Measurements from ENCODE around the gene CMTM8. TPM values are rescaled to one million over a fixed set of nuclear protein-coding genes. Genes with fewer than 3 reads are reported as not detected.

The CMTM8 gene
- total RNA-seq, 5 donors from 2014 or later (not counting 1 experiment from before 2014, with no cell fraction given), result 5.2 to 12.2 (median 10.3) TPM

- Histone ChIP-seq H3K9me3 (no peaks in the 10 kb centered on the region), H3K36me3 (ENCODE audit: control insufficient read depth in 2 of 2, extremely low read depth in 1 of 2, insufficient read depth in 1 of 2, low read length in 1 of 2) (no peaks in the 10 kb centered on the region), H3K4me1 (ENCODE audit: control insufficient read depth in 1 of 2, extremely low read depth in 1 of 2, insufficient read depth in 2 of 2, low read length in 2 of 2) (peaks cover 3 to 22% of the 10 kb centered on the region in 2 experiments), H3K27me3 (replicated peaks in 1 of 2; ENCODE audit: control insufficient read depth in 2 of 2, extremely low read depth in 1 of 2, insufficient read depth in 2 of 2, low read length in 1 of 2) (no peaks in the 10 kb centered on the region), H3K4me3 (ENCODE audit: control insufficient read depth in 1 of 2, extremely low read depth in 1 of 2, low read length in 1 of 2) (no peak overlapping the region), H3K27ac (ENCODE audit: low read length) (peak overlapping the region; percentile 52)
- no peaks in the 10 kb centered on the region for H3K9me3 Mint-ChIP-seq
- DNase-seq, result peak in 3 of 35 experiments; percentile 14 to 41 (median 18)
- H3K4me3 Mint-ChIP-seq, result peak overlapping the region; percentile 37 to 48 (median 41)
- H3K4me1 Mint-ChIP-seq, result peaks cover 34 to 43% (median 37%) of the 10 kb centered on the region in 3 donors
- no peaks in the 10 kb centered on the region for H3K27me3 Mint-ChIP-seq
- CTCF ChIA-PET, result interaction anchor here in 1 of 2 donors (0.6 to 0.7 kb wide), 3 partner anchors 16 to 346 kb away, joined by 5 to 6 read pairs (median 6); no protein-coding TSS in a partner anchor
- no peaks in the 10 kb centered on the region for H3K36me3 Mint-ChIP-seq
- peak; percentile 56 to 90 (median 88) for ATAC-seq (replicated peaks in 1 of 4)
- peak overlapping the region; percentile 95 to 97 for H3K27ac Mint-ChIP-seq
- POLR2A ChIA-PET, result interaction anchor here in 1 of 2 donors (0.7 kb wide), 1 partner anchor 74 kb away, joined by 3 read pairs; no protein-coding TSS in a partner anchor
- WGBS (ENCODE audit: insufficient coverage), result 33% methylated on average over 4 of the region's 5 CpGs
Measured at GRCh38 chr3:32313723-32314473, 75.4 kb downstream of the CMTM8 start.

GRCh38 chr3:32315441-32315840 lies 77.0 kb downstream of the CMTM8 start:
- H3K27ac Mint-ChIP-seq, result no peak overlapping the region
- WGBS (ENCODE audit: insufficient coverage), result 92% methylated on average over 3 of the region's 3 CpGs

GRCh38 chr3:32316319-32316718 lies 77.8 kb downstream of the CMTM8 start:
- Histone ChIP-seq H3K9me3 (no peaks in the 10 kb centered on the region), H3K36me3 (ENCODE audit: control insufficient read depth in 2 of 2, extremely low read depth in 1 of 2, insufficient read depth in 1 of 2, low read length in 1 of 2) (no peaks in the 10 kb centered on the region), H3K4me3 (ENCODE audit: control insufficient read depth in 1 of 2, extremely low read depth in 1 of 2, low read length in 1 of 2) (no peak overlapping the region), H3K27ac (ENCODE audit: low read length) (no peak overlapping the region), H3K4me1 (ENCODE audit: control insufficient read depth in 1 of 2, extremely low read depth in 1 of 2, insufficient read depth in 2 of 2, low read length in 2 of 2) (peaks cover 5 to 22% of the 10 kb centered on the region in 2 experiments), H3K27me3 (replicated peaks in 1 of 2; ENCODE audit: control insufficient read depth in 2 of 2, extremely low read depth in 1 of 2, insufficient read depth in 2 of 2, low read length in 1 of 2) (no peaks in the 10 kb centered on the region)
- DNase-seq (no peak), ATAC-seq (replicated peaks in 1 of 4) (no peak)
- Mint-ChIP-seq H3K4me3 (no peak overlapping the region), H3K9me3 (no peaks in the 10 kb centered on the region), H3K36me3 (no peaks in the 10 kb centered on the region), H3K4me1 (peaks cover 35 to 49% (median 44%) of the 10 kb centered on the region in 3 donors), H3K27me3 (no peaks in the 10 kb centered on the region), H3K27ac (peak overlapping the region in 1 of 2 donors; percentile 23)
- CTCF ChIA-PET, result interaction anchor here in 1 of 2 donors (0.6 to 0.7 kb wide), 3 partner anchors 9 to 15 kb away, joined by 3 to 7 read pairs (median 4); no protein-coding TSS in a partner anchor
- WGBS (ENCODE audit: insufficient coverage), result 71% methylated on average over 1 of the region's 2 CpGs
- POLR2A ChIA-PET, result interaction anchor here in 1 of 2 donors (0.6 kb wide), 1 partner anchor 9 kb away, joined by 3 read pairs; no protein-coding TSS in a partner anchor

More at GRCh38 chr3:32315441-32315840, 77.0 kb downstream of the CMTM8 start:
- POLR2A ChIA-PET, result no interaction called here
- Mint-ChIP-seq H3K4me3 (no peak overlapping the region), H3K4me1 (peaks cover 34 to 44% (median 43%) of the 10 kb centered on the region in 3 donors), H3K36me3 (no peaks in the 10 kb centered on the region), H3K27me3 (no peaks in the 10 kb centered on the region), H3K9me3 (no peaks in the 10 kb centered on the region)
- CTCF ChIA-PET, result interaction anchor here in 1 of 2 donors (0.7 kb wide), 1 partner anchor 106 kb away, joined by 3 read pairs; no protein-coding TSS in a partner anchor
- Histone ChIP-seq H3K27ac (ENCODE audit: low read length) (no peak overlapping the region), H3K36me3 (ENCODE audit: control insufficient read depth in 2 of 2, extremely low read depth in 1 of 2, insufficient read depth in 1 of 2, low read length in 1 of 2) (no peaks in the 10 kb centered on the region), H3K9me3 (no peaks in the 10 kb centered on the region), H3K4me3 (ENCODE audit: control insufficient read depth in 1 of 2, extremely low read depth in 1 of 2, low read length in 1 of 2) (no peak overlapping the region), H3K4me1 (ENCODE audit: control insufficient read depth in 1 of 2, extremely low read depth in 1 of 2, insufficient read depth in 2 of 2, low read length in 2 of 2) (peaks cover 3 to 22% of the 10 kb centered on the region in 2 experiments), H3K27me3 (replicated peaks in 1 of 2; ENCODE audit: control insufficient read depth in 2 of 2, extremely low read depth in 1 of 2, insufficient read depth in 2 of 2, low read length in 1 of 2) (no peaks in the 10 kb centered on the region)
- no peak for ATAC-seq (replicated peaks in 1 of 4)
- no peak for DNase-seq

GRCh38 chr3:32316976-32317375 lies 78.5 kb downstream of the CMTM8 start:
- POLR2A ChIA-PET, result interaction anchor here in 1 of 2 donors (0.6 kb wide), 1 partner anchor 9 kb away, joined by 3 read pairs; no protein-coding TSS in a partner anchor
- WGBS (ENCODE audit: insufficient coverage), result 100% methylated on average over 1 of the region's 2 CpGs
- no peak overlapping the region for H3K4me3 ChIP-seq (ENCODE audit: control insufficient read depth in 1 of 2, extremely low read depth in 1 of 2, low read length in 1 of 2)

GRCh38 chr3:32319607-32320006 lies 81.1 kb downstream of the CMTM8 start:
- Histone ChIP-seq H3K4me1 (ENCODE audit: control insufficient read depth in 1 of 2, extremely low read depth in 1 of 2, insufficient read depth in 2 of 2, low read length in 2 of 2) (peaks cover 2 to 4% of the 10 kb centered on the region in 2 experiments), H3K27me3 (replicated peaks in 1 of 2; ENCODE audit: control insufficient read depth in 2 of 2, extremely low read depth in 1 of 2, insufficient read depth in 2 of 2, low read length in 1 of 2) (peaks cover 0 to 4% of the 10 kb centered on the region in 2 experiments), H3K27ac (ENCODE audit: low read length) (no peak overlapping the region), H3K9me3 (no peaks in the 10 kb centered on the region), H3K4me3 (ENCODE audit: control insufficient read depth in 1 of 2, extremely low read depth in 1 of 2, low read length in 1 of 2) (no peak overlapping the region), H3K36me3 (ENCODE audit: control insufficient read depth in 2 of 2, extremely low read depth in 1 of 2, insufficient read depth in 1 of 2, low read length in 1 of 2) (no peaks in the 10 kb centered on the region)
- CTCF ChIA-PET, result no interaction called here
- ATAC-seq (replicated peaks in 1 of 4), result no peak
- Mint-ChIP-seq H3K36me3 (peaks cover 10% of the 10 kb centered on the region), H3K4me3 (no peak overlapping the region), H3K9me3 (no peaks in the 10 kb centered on the region), H3K27me3 (no peaks in the 10 kb centered on the region), H3K4me1 (peaks cover 9 to 30% (median 23%) of the 10 kb centered on the region in 3 donors), H3K27ac (no peak overlapping the region)
- WGBS (ENCODE audit: insufficient coverage), result 92% methylated on average over 1 of the region's 2 CpGs
- POLR2A ChIA-PET, result no interaction called here
- DNase-seq, result no peak

More at GRCh38 chr3:32316976-32317375, 78.5 kb downstream of the CMTM8 start:
- peaks cover 3% of the 10 kb centered on the region for H3K36me3 Mint-ChIP-seq
- H3K27me3 Mint-ChIP-seq, result no peaks in the 10 kb centered on the region
- H3K4me1 Mint-ChIP-seq, result peaks cover 30 to 44% (median 40%) of the 10 kb centered on the region in 3 donors
- Histone ChIP-seq H3K36me3 (ENCODE audit: control insufficient read depth in 2 of 2, extremely low read depth in 1 of 2, insufficient read depth in 1 of 2, low read length in 1 of 2) (no peaks in the 10 kb centered on the region), H3K27ac (ENCODE audit: low read length) (no peak overlapping the region), H3K27me3 (replicated peaks in 1 of 2; ENCODE audit: control insufficient read depth in 2 of 2, extremely low read depth in 1 of 2, insufficient read depth in 2 of 2, low read length in 1 of 2) (peaks cover 0 to 4% of the 10 kb centered on the region in 2 experiments), H3K9me3 (no peaks in the 10 kb centered on the region), H3K4me1 (ENCODE audit: control insufficient read depth in 1 of 2, extremely low read depth in 1 of 2, insufficient read depth in 2 of 2, low read length in 2 of 2) (peaks cover 5 to 25% of the 10 kb centered on the region in 2 experiments)
- H3K4me3 Mint-ChIP-seq, result no peak overlapping the region
- H3K27ac Mint-ChIP-seq, result no peak overlapping the region
- DNase-seq (no peak), ATAC-seq (replicated peaks in 1 of 4) (no peak)
- CTCF ChIA-PET, result interaction anchor here in 1 of 2 donors (0.6 kb wide), 2 partner anchors 12 to 14 kb away, joined by 3 to 4 read pairs; no protein-coding TSS in a partner anchor
- H3K9me3 Mint-ChIP-seq, result no peaks in the 10 kb centered on the region

- Histone ChIP-seq H3K9me3 (no peaks in the 10 kb centered on the region), H3K27me3 (replicated peaks in 1 of 2; ENCODE audit: control insufficient read depth in 2 of 2, extremely low read depth in 1 of 2, insufficient read depth in 2 of 2, low read length in 1 of 2) (peaks cover 0 to 4% of the 10 kb centered on the region in 2 experiments), H3K27ac (ENCODE audit: low read length) (no peak overlapping the region), H3K4me3 (ENCODE audit: control insufficient read depth in 1 of 2, extremely low read depth in 1 of 2, low read length in 1 of 2) (no peak overlapping the region), H3K36me3 (ENCODE audit: control insufficient read depth in 2 of 2, extremely low read depth in 1 of 2, insufficient read depth in 1 of 2, low read length in 1 of 2) (no peaks in the 10 kb centered on the region), H3K4me1 (ENCODE audit: control insufficient read depth in 1 of 2, extremely low read depth in 1 of 2, insufficient read depth in 2 of 2, low read length in 2 of 2) (peaks cover 2 to 4% of the 10 kb centered on the region in 2 experiments)
- Mint-ChIP-seq H3K27me3 (no peaks in the 10 kb centered on the region), H3K4me1 (peaks cover 11 to 32% (median 24%) of the 10 kb centered on the region in 3 donors), H3K36me3 (peaks cover 10% of the 10 kb centered on the region), H3K4me3 (no peak overlapping the region), H3K27ac (no peak overlapping the region), H3K9me3 (no peaks in the 10 kb centered on the region)
- CTCF ChIA-PET, result no interaction called here
- DNase-seq (no peak), ATAC-seq (replicated peaks in 1 of 4) (no peak)
- POLR2A ChIA-PET, result no interaction called here
- 86% methylated on average over 4 of the region's 6 CpGs for WGBS (ENCODE audit: insufficient coverage)
Measured at GRCh38 chr3:32320080-32320479, 81.6 kb downstream of the CMTM8 start.
